K562 (cell line): ENCODE measurements around the gene DGCR8. TPM values are rescaled to one million over a fixed set of nuclear protein-coding genes. Genes with fewer than 3 reads are reported as not detected.

Experiments
- ATF6 ChIP-seq: sonication (generic); formaldehyde crosslinking; IDR thresholded peaks from 2 replicates; pipeline ENCODE4 v1.4.0; 2020; ENCODE audit warnings: mild to moderate bottlenecking, missing genetic modification reagents
- ELF2 ChIP-seq: fragments of 250-450 bp; sonication (Bioruptor Pico); IDR thresholded peaks from 2 replicates; pipeline ENCODE4 v1.5.0; 2021; ENCODE audit warnings: mild to moderate bottlenecking
- GABPA ChIP-seq: fragments of 200-800 bp; sonication (Bioruptor generic); conservative IDR thresholded peaks from 2 replicates; pipeline ENCODE4 v1.6.1; 2016; ENCODE audit warnings: low read depth, missing genetic modification characterization, missing compliant biosample characterization
- NFE2L1 ChIP-seq: fragments of 450-650 bp; IDR thresholded peaks from 2 replicates; pipeline ENCODE4 v1.6.1; 2016; ENCODE audit warnings: missing genetic modification characterization, low read depth, mild to moderate bottlenecking, missing compliant biosample characterization, moderate library complexity, borderline replicate concordance
- RBFOX2 ChIP-seq: fragments of 200-400 bp; formaldehyde crosslinking; IDR thresholded peaks from 2 replicates; pipeline ENCODE4 v1.6.1; 2017; ENCODE audit warnings: low read depth, mild to moderate bottlenecking, low read length, moderate library complexity
- RBM17 ChIP-seq: fragments of 200-400 bp; formaldehyde crosslinking; IDR thresholded peaks from 2 replicates; pipeline ENCODE4 v1.6.1; 2017; ENCODE audit warnings: low read depth, mild to moderate bottlenecking, low read length, borderline replicate concordance
- THAP12 ChIP-seq: fragments of 250-450 bp; sonication (Bioruptor Pico); IDR thresholded peaks from 2 replicates; pipeline ENCODE4 v1.9.0; 2021; ENCODE audit warnings: mild to moderate bottlenecking, inconsistent platforms
- THRB ChIP-seq: fragments of 450-650 bp; formaldehyde crosslinking; conservative IDR thresholded peaks from 2 replicates; pipeline ENCODE4 v1.4.0; 2022; ENCODE audit warnings: mild to moderate bottlenecking, missing genetic modification characterization
- ZFPM2 ChIP-seq: fragments of 250-450 bp; sonication (Bioruptor Pico); IDR thresholded peaks from 2 replicates; pipeline ENCODE4 v1.5.1; 2022; ENCODE audit warnings: mild to moderate bottlenecking
- ZNF76 ChIP-seq: fragments of 250-450 bp; sonication (Bioruptor Pico); IDR thresholded peaks from 2 replicates; pipeline ENCODE4 v1.4.0; 2020; ENCODE audit warnings: mild to moderate bottlenecking, moderate library complexity, borderline replicate concordance
- polyA plus RNA-seq, 8 experiments: library from polyadenylated mRNA; depleted of rRNA in 4 of 8; stranded (reverse) in 5 of 8; unstranded in 3 of 8; fragments of >200 nt; fragmentation: Nextera tagmentation in 2 of 8; fragmentation: Illumina TruSeq in 1 of 8; extraction: Ambion mirVana in 2 of 8; extraction: Trizol in 1 of 8; gene quantifications; 2 replicates each; pipeline versions ENCODE4 v1.2.1 to v1.2.3, GENCODE V29; 2011 to 2014; ENCODE audit warnings: inconsistent platforms in 1 of 8, missing spikeins in 1 of 8
- total RNA-seq, 7 experiments: library from RNA; depleted of rRNA in 6 of 7; stranded (reverse); fragments of >200 nt in 6 of 7; fragmentation: Illumina TruSeq in 2 of 7; extraction: Trizol in 2 of 7; gene quantifications; 2 replicates each; pipeline versions ENCODE4 v1.2.1 to v1.2.3, GENCODE V29; 2011 to 2021; ENCODE audit warnings: low replicate concordance in 1 of 7

Gene DGCR8
- total and polyA plus RNA-seq, 9 of the 15 experiments (the other 6 are each of a cell fraction or from before 2014, with no cell fraction given), result 5.9 to 144 (median 80.1) TPM

GRCh38 chr22:20112623-20113511, 32.8 kb downstream of the DGCR8 start (continued):
- TF ChIP-seq THAP12 (peak; percentile 60), NFE2L1 (no peak), ELF2 (CRISPR knock-in tag) (peak; percentile 34; the same call in 1 of the 2 replicates), THRB (0 out of 2 replicates have a peak, but pooled peaks have one; percentile 1), ATF6 (CRISPR knock-in tag) (no peak), RBFOX2 (peak; percentile 78), ZNF76 (CRISPR knock-in tag) (0 out of 2 replicates have a peak, but pooled peaks have one; percentile 56), GABPA (no peak), ZFPM2 (CRISPR knock-in tag) (peak; percentile 62; the same call in 1 of the 2 replicates), RBM17 (no peak)
